H1 (cell line): ENCODE measurements around the gene TGFB3. TPM values are rescaled to one million over a fixed set of nuclear protein-coding genes. Genes with fewer than 3 reads are reported as not detected.

Source experiments
- CBX5 ChIP-seq: fragments of 300-800, 300-1000 bp; sonication (generic); IDR thresholded peaks from 2 replicates; pipeline ENCODE4 v1.7.1; 2016; ENCODE audit warnings: antibody characterized with exemption, low read length, low read depth
- JUND ChIP-seq: IDR thresholded peaks from 2 replicates; pipeline ENCODE4 v1.6.1; 2011; ENCODE audit warnings: mild to moderate bottlenecking, improper control_type of control experiment, low read length
- polyA plus RNA-seq, 7 experiments: library from polyadenylated mRNA; depleted of rRNA in 3 of 7; stranded (reverse) in 5 of 7; unstranded in 2 of 7; fragments of >200 nt in 5 of 7; fragments of 200-250 nt in 2 of 7; gene quantifications; 1 replicate in 5 of 7; 2 replicates in 1 of 7; 4 replicates in 1 of 7; pipeline versions ENCODE4 v1.2.1 to v1.2.3, GENCODE V29; 2011 to 2013; ENCODE audit warnings: missing spikeins in 2 of 7, mixed read lengths in 2 of 7
- total RNA-seq: library from RNA; stranded (reverse); fragmentation: NEBNext Ultra II Directional; extraction: Animal tissue kit (Norgen Biotek cat#: 25700); gene quantifications from 2 replicates; pipeline ENCODE4 v1.2.1, GENCODE V29; 2021

Gene TGFB3
- total and polyA plus RNA-seq, 2 of the 8 experiments (the other 6 are each of a cell fraction or from before 2014, with no cell fraction given): 0.65 to 0.86 TPM

GRCh38 chr14:75995372-75996041, 13.7 kb upstream of the TGFB3 start (continued):
- TF ChIP-seq CBX5: no peak
- no peak for TF ChIP-seq JUND
